HAP-1 (cell line): ENCODE data around the gene ASB14.

ENCODE experiments used
- DNase-seq, 2 experiments: peaks; one replicate each; pipeline ENCODE4 v3.0.0-alpha.2; 2016 to 2020; ENCODE audit warnings: low spot score in 2 of 2
- H3K27me3 ChIP-seq: fragments of 250-450 bp; sonication (Bioruptor Pico); 2 replicates; pipeline ENCODE4 v1.5.1; 2020; ENCODE audit warnings: low read depth, mild to moderate bottlenecking, moderate library complexity
- H3K36me3 ChIP-seq: fragments of 250-450 bp; sonication (Bioruptor Pico); replicated peaks from 2 replicates; pipeline ENCODE4 v1.5.1; 2020; ENCODE audit warnings: mild to moderate bottlenecking
- H3K4me1 ChIP-seq: fragments of 250-450 bp; sonication (Bioruptor Pico); 2 replicates; pipeline ENCODE4 v1.5.1; 2020; ENCODE audit warnings: mild to moderate bottlenecking
- H3K4me3 ChIP-seq: fragments of 250-450 bp; sonication (Bioruptor Pico); 2 replicates; pipeline ENCODE4 v1.5.1; 2020; ENCODE audit warnings: mild to moderate bottlenecking, moderate library complexity
- H3K9me3 ChIP-seq: fragments of 250-450 bp; sonication (Bioruptor Pico); 2 replicates; pipeline ENCODE4 v1.5.1; 2020; ENCODE audit warnings: mild to moderate bottlenecking, moderate library complexity
- in situ Hi-C: fragments of 300-500 bp; cut with MboI; formaldehyde crosslinking; loops from 3 replicates; pipeline ENCODE4 v1.14.3; 2020; ENCODE audit warnings: low sequenced_read_pairs, inconsistent platforms, mixed read lengths

ASB14 gene

GRCh38 chr3:57233799-57234198 lies 58.7 kb downstream of the ASB14 start:
- Histone ChIP-seq H3K4me3 (no peak overlapping the region), H3K4me1 (no peaks in the 10 kb centered on the region; the same call in 1 of the 2 replicates), H3K36me3 (peaks cover 17% of the 10 kb centered on the region), H3K27me3 (no peaks in the 10 kb centered on the region), H3K9me3 (no peaks in the 10 kb centered on the region)
- in situ Hi-C loops = no loop called here
- DNase-seq = no peak

- H3K4me1 ChIP-seq = peaks cover 8% of the 10 kb centered on the region
- no peaks in the 10 kb centered on the region for H3K36me3 ChIP-seq
- no peaks in the 10 kb centered on the region for H3K27me3 ChIP-seq
- no peak overlapping the region for H3K4me3 ChIP-seq
- DNase-seq = no peak
- no peaks in the 10 kb centered on the region for H3K9me3 ChIP-seq
- in situ Hi-C loops = no loop called here
Observed at GRCh38 chr3:57230006-57230405, 62.5 kb downstream of the ASB14 start.

- no peaks in the 10 kb centered on the region for H3K27me3 ChIP-seq
- H3K4me1 ChIP-seq = peaks cover 8% of the 10 kb centered on the region
- no peaks in the 10 kb centered on the region for H3K9me3 ChIP-seq
- H3K4me3 ChIP-seq = peak overlapping the region; percentile 70
- no peaks in the 10 kb centered on the region for H3K36me3 ChIP-seq
- in situ Hi-C loops = no loop called here
- peak; percentile 61 to 63 for DNase-seq
Observed at GRCh38 chr3:57227930-57228751, 64.3 kb downstream of the ASB14 start.

- H3K27me3 ChIP-seq = no peaks in the 10 kb centered on the region
- H3K4me3 ChIP-seq = peak within 1 kb of the TSS; percentile 70
- H3K36me3 ChIP-seq = no peaks in the 10 kb centered on the region
- DNase-seq = peak; percentile 88 to 95
- H3K4me1 ChIP-seq = peaks cover 8% of the 10 kb centered on the region
- no peaks in the 10 kb centered on the region for H3K9me3 ChIP-seq
- in situ Hi-C loops = no loop called here
Observed at GRCh38 chr3:57227204-57227929, 65.1 kb downstream of the ASB14 start, which contains the start of gene APPL1. Gene APPL1 (plus strand): TSS chr3:57227729. CDS start chr3:57227884, 155 bp downstream.

GRCh38 chr3:57226176-57226575 lies 66.3 kb downstream of the ASB14 start:
- H3K4me1 ChIP-seq = peaks cover 8% of the 10 kb centered on the region
- H3K36me3 ChIP-seq = no peaks in the 10 kb centered on the region
- no peaks in the 10 kb centered on the region for H3K9me3 ChIP-seq
- in situ Hi-C loops = no loop called here
- DNase-seq = no peak
- no peaks in the 10 kb centered on the region for H3K27me3 ChIP-seq
- no peak overlapping the region for H3K4me3 ChIP-seq

- no peak overlapping the region for H3K4me3 ChIP-seq
- no peaks in the 10 kb centered on the region for H3K27me3 ChIP-seq
- no peaks in the 10 kb centered on the region for H3K9me3 ChIP-seq
- no peak for DNase-seq
- in situ Hi-C loops = no loop called here
- H3K36me3 ChIP-seq = no peaks in the 10 kb centered on the region
- H3K4me1 ChIP-seq = peaks cover 8% of the 10 kb centered on the region
Observed at GRCh38 chr3:57224856-57225255, 67.6 kb downstream of the ASB14 start.

- no peak for DNase-seq
- peaks cover 5% of the 10 kb centered on the region for H3K4me1 ChIP-seq
- in situ Hi-C loops = no loop called here
- no peak overlapping the region for H3K4me3 ChIP-seq
- H3K36me3 ChIP-seq = no peaks in the 10 kb centered on the region
- H3K9me3 ChIP-seq = no peaks in the 10 kb centered on the region
- no peaks in the 10 kb centered on the region for H3K27me3 ChIP-seq
Observed at GRCh38 chr3:57221883-57222282, 70.6 kb downstream of the ASB14 start.
